H54 (cell line): ENCODE measurements around the gene TRIM28.

ENCODE experiments used
- DNase-seq: peaks from one replicate; pipeline ENCODE4 v3.0.0; 2011; ENCODE audit warnings: low spot score, mixed read lengths; ENCODE audit not compliant: insufficient read length
- FAIRE-seq: peaks from 3 replicates; lab custom pipeline; 2011; peaks lifted over from hg19 to GRCh38; lab: Jason Lieb, UNC
- POLR2A ChIP-seq: IDR thresholded peaks from 2 replicates; pipeline ENCODE4 v1.6.1; 2011; ENCODE audit warnings: low read depth, mild to moderate bottlenecking, low read length

TRIM28 gene

GRCh38 chr19:58578012-58578925 is 34.4 kb downstream of the TRIM28 start:
- FAIRE-seq (no peak), DNase-seq (no peak)
- no peak for TF ChIP-seq POLR2A

DNA sequence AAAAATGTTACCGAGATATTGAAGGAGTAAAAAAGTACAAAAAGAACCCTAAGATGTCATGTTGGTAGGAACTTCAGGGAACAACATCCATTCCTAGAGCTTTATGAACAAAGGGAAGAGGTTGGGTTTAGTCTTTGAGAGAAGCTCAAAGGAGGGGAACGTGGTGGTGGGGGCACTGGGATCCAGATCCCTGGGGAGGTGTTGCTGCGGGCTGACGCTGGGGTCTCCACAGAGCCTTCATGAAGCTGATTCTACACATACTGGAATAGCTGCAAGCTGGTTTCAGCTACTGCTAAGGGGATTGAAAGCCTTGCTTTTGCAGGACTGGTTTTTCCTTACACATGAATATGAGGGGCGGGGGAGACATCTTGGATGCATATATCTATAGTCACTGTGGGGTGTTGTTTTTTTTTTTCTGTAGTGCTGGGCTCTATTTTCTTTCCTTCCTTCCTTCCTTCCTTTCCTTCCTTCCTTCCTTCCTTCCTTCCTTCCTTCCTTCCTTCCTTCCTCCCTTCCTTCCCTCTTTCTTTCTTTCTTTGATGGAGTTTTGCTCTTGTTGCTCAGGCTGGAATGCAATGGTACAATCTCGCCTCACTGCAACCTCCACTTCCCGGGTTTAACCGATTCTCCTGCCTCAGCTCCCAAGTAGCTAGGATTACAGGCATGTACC is 35.7 kb downstream of the TRIM28 start:
- DNase-seq (no peak), FAIRE-seq (no peak)
- no peak for TF ChIP-seq POLR2A

DNA sequence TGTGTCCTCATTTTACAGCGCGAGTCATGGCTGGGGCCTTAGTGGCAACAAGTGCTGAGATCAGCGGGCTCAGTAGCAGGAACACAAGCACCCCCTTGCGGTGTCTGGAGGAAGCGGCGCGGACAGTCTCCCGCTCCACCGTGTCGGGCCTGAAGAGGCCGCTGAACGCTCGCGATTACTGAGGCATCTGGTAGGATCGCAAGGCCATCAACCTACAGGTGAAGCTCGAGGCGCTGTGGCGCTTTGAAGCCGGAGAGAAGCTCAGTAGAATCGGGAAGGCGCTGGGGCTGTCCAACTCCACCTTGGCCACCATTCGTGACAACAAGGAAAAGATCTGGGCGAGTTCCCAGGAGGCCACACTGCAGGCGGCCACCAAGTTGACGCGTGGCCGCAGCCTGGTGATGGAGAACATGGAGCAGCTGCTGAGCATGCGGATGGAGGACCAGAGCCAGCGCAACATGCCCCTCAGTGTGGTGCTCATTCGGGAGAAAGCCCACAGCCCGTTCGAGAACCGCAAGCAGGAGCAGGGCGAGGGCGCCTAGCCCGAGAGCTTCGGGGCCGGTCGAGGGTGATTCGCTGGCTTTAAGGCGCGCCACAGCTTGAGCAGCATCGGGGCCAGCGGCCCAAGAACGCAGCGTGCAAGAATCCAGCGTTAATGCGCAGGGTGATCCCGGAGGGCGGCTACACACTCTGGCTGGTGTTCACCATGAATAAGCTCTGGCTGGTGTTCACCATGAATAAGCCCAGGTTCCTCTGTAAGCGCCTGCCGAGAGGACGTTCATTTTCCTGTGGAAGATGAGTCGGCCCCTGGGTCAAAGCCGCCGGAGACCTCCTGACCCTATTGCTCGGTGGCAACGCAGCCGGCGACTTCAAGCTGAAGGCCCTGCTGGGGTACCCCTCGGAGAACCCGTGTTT is 37.6 kb downstream of the TRIM28 start:
- DNase-seq (no peak), FAIRE-seq (no peak)
- no peak for TF ChIP-seq POLR2A

DNA sequence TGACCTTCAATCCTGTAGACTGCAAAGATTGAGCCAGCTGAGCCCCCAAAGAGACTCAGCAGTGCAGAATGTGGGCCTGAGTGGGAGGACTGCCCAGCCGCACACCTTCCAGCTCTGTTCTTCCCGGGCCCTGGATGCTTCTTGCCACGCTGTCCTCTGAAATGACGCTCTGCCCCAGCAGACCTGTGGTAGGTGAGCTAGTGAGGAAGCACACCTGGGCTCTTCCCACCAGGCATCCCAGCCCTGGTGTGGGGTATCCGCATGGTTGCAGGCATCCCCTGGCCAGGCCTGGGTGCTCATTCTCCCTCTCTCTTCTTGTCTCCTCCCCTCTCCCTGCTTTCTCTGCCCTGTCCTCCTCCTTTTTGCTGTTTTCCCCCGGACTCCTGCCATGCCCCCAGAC is 39.1 kb downstream of the TRIM28 start:
- no peak for TF ChIP-seq POLR2A
- FAIRE-seq: no peak
- DNase-seq: no peak

DNA sequence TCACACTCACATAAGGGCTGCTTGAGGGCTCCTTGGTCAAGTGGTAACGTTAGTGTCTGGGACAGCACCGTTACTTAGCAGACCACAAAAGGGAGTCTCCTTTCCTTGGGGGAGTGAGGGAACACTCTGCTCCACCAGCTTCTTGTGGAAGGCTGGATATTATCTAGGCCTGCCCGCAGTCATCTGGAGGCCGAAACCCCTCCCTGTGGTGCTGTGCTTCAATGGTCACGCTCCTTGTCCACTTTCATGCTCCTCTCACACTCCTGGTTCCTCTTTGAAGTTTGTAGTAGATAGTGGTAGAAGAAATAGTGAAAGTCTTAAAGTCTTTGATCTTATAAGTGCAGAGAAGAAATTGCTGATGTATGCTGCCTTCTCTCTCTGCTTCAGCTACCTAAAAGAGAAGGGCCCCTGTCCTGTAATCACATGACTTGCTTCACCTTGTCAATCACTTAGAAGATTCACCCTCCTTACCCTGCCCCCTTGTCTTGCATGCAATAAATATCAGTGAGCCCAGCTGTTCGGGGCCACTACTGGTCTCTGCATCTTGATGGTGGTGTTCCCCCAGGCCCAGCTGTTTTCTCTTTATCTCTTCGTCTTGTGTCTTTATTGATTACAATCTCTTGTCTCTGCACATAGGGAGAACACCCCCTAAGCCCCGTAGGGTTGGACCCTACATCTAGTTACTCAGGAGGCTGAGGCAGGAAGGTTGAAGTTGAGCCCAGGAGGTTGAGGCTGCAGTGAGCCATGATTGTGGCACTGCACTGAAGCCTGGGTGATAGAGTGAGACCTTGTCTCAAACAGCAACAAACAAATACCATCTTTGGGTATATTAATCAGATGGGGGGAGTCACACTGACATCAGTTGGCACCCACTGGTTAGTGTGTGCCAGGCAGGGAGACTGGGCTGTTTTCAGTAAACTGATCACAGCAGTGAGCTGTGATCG is 40.9 kb downstream of the TRIM28 start:
- FAIRE-seq (no peak), DNase-seq (no peak)
- no peak for TF ChIP-seq POLR2A

DNA sequence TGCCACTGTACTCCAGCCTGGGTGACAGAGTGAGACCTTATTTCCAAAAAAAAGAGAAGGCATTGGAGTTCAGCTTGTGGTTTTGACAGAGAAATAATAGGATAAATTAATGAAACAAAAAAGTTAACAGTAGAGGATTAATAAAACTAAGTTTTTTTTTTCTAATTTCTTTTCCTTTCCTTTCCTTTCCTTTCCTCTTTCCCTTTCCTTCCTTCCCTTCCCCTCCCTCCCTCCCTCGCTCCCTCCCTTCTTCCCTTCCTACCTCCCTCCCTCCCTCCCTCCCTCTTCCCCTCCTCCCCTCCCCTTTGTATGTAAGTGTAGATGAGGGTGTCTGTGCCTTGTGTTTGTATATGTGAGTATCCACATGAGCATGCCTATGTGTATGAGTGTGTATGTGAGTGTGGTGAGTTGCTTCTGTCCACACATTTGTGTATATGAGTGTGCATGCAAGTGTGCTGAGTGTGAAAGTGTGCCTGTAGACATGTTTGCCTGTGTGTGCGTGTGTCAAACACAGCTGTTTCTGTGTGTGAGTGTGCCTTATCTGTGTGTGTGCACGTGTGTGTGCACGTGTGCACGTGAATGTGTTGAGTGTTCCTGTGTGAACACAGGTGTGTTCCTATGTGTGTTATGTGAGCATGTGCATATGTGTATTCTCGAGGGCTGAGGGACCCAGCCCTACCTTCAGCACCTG is 41.7 kb downstream of the TRIM28 start:
- DNase-seq (no peak), FAIRE-seq (no peak)
- no peak for TF ChIP-seq POLR2A

GRCh38 chr19:58586133-58586765 is 42.4 kb downstream of the TRIM28 start:
- TF ChIP-seq POLR2A: no peak
- no peak for FAIRE-seq
- DNase-seq: no peak
